A673 (cell line): ENCODE data around the gene MID1. TPM values are rescaled to one million over a fixed set of nuclear protein-coding genes. Genes with fewer than 3 reads are reported as not detected.

Experiments
- BruUV-seq: library from RNA; stranded (reverse); fragments of 400-500 nt; replicated peaks from 2 replicates; lab custom pipeline; 2021; lab: Mats Ljungman, UMichigan
- CTCF ChIA-PET: fragments of 300-600 bp; sonication (Branson Sonifier 250); formaldehyde crosslinking; loops from one replicate; lab custom pipeline; 2022; ENCODE audit warnings: antibody characterized with exemption; lab: Charles Lee
- POLR2A ChIA-PET: fragments of 300-600 bp; sonication (Branson Sonifier 250); formaldehyde crosslinking; loops from one replicate; lab custom pipeline; 2022; ENCODE audit warnings: antibody characterized with exemption; ENCODE audit not compliant: low non-redundant PET; lab: Charles Lee
- DNase-seq: peaks from one replicate; pipeline ENCODE4 v3.0.0-alpha.2; 2015; ENCODE audit warnings: low spot score
- H3K27ac ChIP-seq: fragments of 200-600 bp; sonication (generic); 2 replicates; pipeline ENCODE4 v1.5.1; 2016; ENCODE audit warnings: mixed run types, low read depth, mild to moderate bottlenecking, mixed read lengths, antibody characterized with exemption, low read length; ENCODE audit not compliant: poor library complexity, severe bottlenecking
- H3K27me3 ChIP-seq: fragments of 200-600 bp; sonication (generic); replicated peaks from 2 replicates; pipeline ENCODE4 v1.6.1; 2017; ENCODE audit warnings: mixed run types, low read depth, mild to moderate bottlenecking, mixed read lengths, antibody characterized with exemption, low read length; ENCODE audit not compliant: insufficient read depth, poor library complexity
- H3K36me3 ChIP-seq: fragments of 200-600 bp; sonication (generic); 2 replicates; pipeline ENCODE4 v1.6.1; 2016; ENCODE audit warnings: mixed run types, mild to moderate bottlenecking, mixed read lengths, antibody characterized with exemption, low read length; ENCODE audit not compliant: insufficient read depth, poor library complexity, severe bottlenecking
- H3K4me1 ChIP-seq: fragments of 200-600 bp; sonication (generic); 2 replicates; pipeline ENCODE4 v1.6.1; 2017; ENCODE audit warnings: mixed run types, mild to moderate bottlenecking, mixed read lengths, antibody characterized with exemption, low read length; ENCODE audit not compliant: insufficient read depth, poor library complexity, severe bottlenecking
- H3K4me3 ChIP-seq: fragments of 200-600 bp; sonication (generic); 2 replicates; pipeline ENCODE4 v1.5.1; 2016; ENCODE audit warnings: low read depth, mixed run types, mild to moderate bottlenecking, mixed read lengths, low read length; ENCODE audit not compliant: poor library complexity, severe bottlenecking
- H3K9me3 ChIP-seq: fragments of 200-600 bp; sonication (generic); 2 replicates; pipeline ENCODE4 v1.6.1; 2016; ENCODE audit warnings: mixed run types, low read depth, mild to moderate bottlenecking, mixed read lengths, antibody characterized with exemption, low read length; ENCODE audit not compliant: poor library complexity, severe bottlenecking
- EZH2 ChIP-seq: fragments of 200-600 bp; sonication (generic); IDR thresholded peaks from 2 replicates; pipeline ENCODE4 v1.6.1; 2017; ENCODE audit warnings: borderline replicate concordance, low read depth, mild to moderate bottlenecking, mixed read lengths, antibody characterized with exemption, low read length; ENCODE audit not compliant: poor library complexity, severe bottlenecking
- intact Hi-C: fragments of 100-400 bp; cut with micrococcal nuclease; formaldehyde crosslinking; loops from one replicate; pipeline ENCODE4 v1.10.0; 2022; ENCODE audit not compliant: unreplicated experiment
- total RNA-seq: library from RNA; stranded (reverse); gene quantifications from 2 replicates; pipeline ENCODE4 v1.2.3, GENCODE V29; 2021
- TF ChIP-seq, protein P1 (sequence below): fragments of 300-800, 200-600 bp; sonication (generic); conservative IDR thresholded peaks from 2 replicates; pipeline ENCODE4 v1.5.1; 2017; ENCODE audit warnings: low read depth, mild to moderate bottlenecking, antibody characterized with exemption, low read length, moderate library complexity, mixed read lengths

MID1 gene
- total RNA-seq, 1 experiment from 2014 or later, result 7.0 TPM

DNA sequence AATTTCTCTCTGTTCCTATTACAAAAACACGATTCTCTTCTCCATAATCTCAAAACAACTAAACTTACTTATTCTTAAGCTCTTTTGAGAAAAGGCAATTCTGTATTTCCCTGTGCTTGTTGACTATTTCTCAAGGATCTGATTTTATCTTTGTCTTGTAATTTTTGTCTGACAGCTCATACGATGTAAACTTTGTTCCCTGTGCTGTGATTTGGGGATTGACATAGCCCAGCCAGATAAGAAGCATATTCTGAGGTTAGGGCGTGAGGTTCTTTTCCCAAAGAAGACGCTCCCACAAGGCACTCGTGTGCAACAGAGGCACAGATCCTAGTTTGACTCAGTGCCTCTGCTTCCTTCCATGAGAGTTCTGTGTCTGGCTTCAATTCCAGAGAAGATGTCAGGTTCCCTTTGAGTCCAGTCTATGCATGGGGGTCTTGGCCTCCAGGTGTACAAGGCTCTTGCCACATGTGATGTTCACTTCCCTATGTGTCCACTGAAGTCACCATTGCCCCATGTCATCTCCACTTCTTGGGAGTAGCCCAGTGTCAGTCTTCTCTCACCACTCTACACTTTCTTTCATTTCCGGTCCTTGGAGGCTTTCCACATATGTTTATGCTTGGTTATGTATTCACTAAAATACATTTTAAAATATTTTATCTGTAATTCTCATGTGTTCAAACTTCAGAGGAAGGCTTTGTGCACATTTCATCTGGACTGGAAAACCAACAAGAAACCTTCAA lies 94.8 kb downstream of the MID1 start:
- DNase-seq, result no peak
- H3K27me3 ChIP-seq, result no peaks in the 10 kb centered on the region
- no peak overlapping the region for H3K4me3 ChIP-seq
- no peaks in the 10 kb centered on the region for H3K9me3 ChIP-seq
- no peak overlapping the region for H3K27ac ChIP-seq
- POLR2A ChIA-PET, result no interaction called here
- no peaks in the 10 kb centered on the region for H3K4me1 ChIP-seq
- TF ChIP-seq, protein P1, sequence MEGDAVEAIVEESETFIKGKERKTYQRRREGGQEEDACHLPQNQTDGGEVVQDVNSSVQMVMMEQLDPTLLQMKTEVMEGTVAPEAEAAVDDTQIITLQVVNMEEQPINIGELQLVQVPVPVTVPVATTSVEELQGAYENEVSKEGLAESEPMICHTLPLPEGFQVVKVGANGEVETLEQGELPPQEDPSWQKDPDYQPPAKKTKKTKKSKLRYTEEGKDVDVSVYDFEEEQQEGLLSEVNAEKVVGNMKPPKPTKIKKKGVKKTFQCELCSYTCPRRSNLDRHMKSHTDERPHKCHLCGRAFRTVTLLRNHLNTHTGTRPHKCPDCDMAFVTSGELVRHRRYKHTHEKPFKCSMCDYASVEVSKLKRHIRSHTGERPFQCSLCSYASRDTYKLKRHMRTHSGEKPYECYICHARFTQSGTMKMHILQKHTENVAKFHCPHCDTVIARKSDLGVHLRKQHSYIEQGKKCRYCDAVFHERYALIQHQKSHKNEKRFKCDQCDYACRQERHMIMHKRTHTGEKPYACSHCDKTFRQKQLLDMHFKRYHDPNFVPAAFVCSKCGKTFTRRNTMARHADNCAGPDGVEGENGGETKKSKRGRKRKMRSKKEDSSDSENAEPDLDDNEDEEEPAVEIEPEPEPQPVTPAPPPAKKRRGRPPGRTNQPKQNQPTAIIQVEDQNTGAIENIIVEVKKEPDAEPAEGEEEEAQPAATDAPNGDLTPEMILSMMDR, result no peak
- TF ChIP-seq EZH2, result no peak
- H3K36me3 ChIP-seq, result no peaks in the 10 kb centered on the region
- CTCF ChIA-PET, result no interaction called here
- no TSS peak for BruUV-seq
- intact Hi-C loops, result no loop called here

- H3K36me3 ChIP-seq, result no peaks in the 10 kb centered on the region
- no peaks in the 10 kb centered on the region for H3K9me3 ChIP-seq
- ChIA-PET CTCF (no interaction called here), POLR2A (no interaction called here)
- H3K27ac ChIP-seq, result no peak overlapping the region
- no peak overlapping the region for H3K4me3 ChIP-seq
- no peak for DNase-seq
- BruUV-seq, result no TSS peak
- H3K4me1 ChIP-seq, result no peaks in the 10 kb centered on the region
- H3K27me3 ChIP-seq, result no peaks in the 10 kb centered on the region
- intact Hi-C loops, result no loop called here
- TF ChIP-seq, protein P1, result no peak
- no peak for TF ChIP-seq EZH2
Measured at GRCh38 chrX:10524578-10524977, 95.8 kb downstream of the MID1 start.

DNA sequence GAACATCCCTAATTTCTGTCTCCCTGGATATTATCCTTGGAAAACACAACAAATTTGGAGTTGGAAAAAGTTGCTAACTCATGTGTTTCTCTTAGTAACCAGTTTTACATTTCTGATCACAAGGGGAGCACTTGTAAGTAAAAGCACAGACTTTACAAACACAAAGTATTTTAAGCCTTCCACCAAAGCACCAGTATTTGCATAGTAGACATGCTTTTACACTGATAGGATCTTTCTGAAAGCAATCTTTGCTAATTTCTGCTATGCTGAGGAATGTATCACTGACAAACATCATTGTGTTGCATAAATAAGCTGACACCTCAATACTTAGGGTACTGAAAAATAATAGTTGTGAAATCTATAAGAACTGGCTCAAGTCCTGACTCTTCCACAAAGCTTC lies 100.6 kb downstream of the MID1 start:
- no peak for DNase-seq
- ChIA-PET CTCF (no interaction called here), POLR2A (no interaction called here)
- Histone ChIP-seq H3K9me3 (no peaks in the 10 kb centered on the region), H3K4me1 (no peaks in the 10 kb centered on the region), H3K27me3 (no peaks in the 10 kb centered on the region), H3K4me3 (no peak overlapping the region), H3K36me3 (no peaks in the 10 kb centered on the region), H3K27ac (no peak overlapping the region)
- no peak for TF ChIP-seq EZH2
- TF ChIP-seq, protein P1, result no peak
- intact Hi-C loops, result no loop called here
- no TSS peak for BruUV-seq
